Activated CD4-positive, alpha-beta memory T cell treated with anti-CD3 and anti-CD28 coated beads, Interleukin-2, amount 10 ng/mL, durations not matched to agents 7 days and 5 days (primary cell): ENCODE results near the gene CYP11A1. TPM values are rescaled to one million over a fixed set of nuclear protein-coding genes. Genes with fewer than 3 reads are reported as not detected.

ENCODE experiments used
- CTCF ChIA-PET: fragments of 350-600 bp; sonication (Branson Sonifier 250); formaldehyde crosslinking; loops from one replicate; lab custom pipeline; 2021; ENCODE audit warnings: antibody characterized with exemption, inconsistent platforms; lab: Charles Lee
- POLR2A ChIA-PET: fragments of 350-600 bp; sonication (Branson Sonifier 250); formaldehyde crosslinking; loops from one replicate; lab custom pipeline; 2021; ENCODE audit warnings: antibody characterized with exemption; lab: Charles Lee
- DNase-seq: peaks from one replicate; pipeline ENCODE4 v3.0.0-alpha.2; 2020
- H3K27ac Mint-ChIP-seq: one replicate; pipeline ENCODE4 v1.8.0; 2021; ENCODE audit warnings: mild to moderate bottlenecking, mixed read lengths
- H3K27me3 Mint-ChIP-seq: one replicate; pipeline ENCODE4 v1.8.0; 2021; ENCODE audit warnings: mixed read lengths
- H3K36me3 Mint-ChIP-seq: one replicate; pipeline ENCODE4 v1.8.0; 2021; ENCODE audit warnings: low read depth, mixed read lengths
- H3K4me1 Mint-ChIP-seq: one replicate; pipeline ENCODE4 v1.8.0; 2021; ENCODE audit warnings: mixed read lengths
- H3K4me3 Mint-ChIP-seq: one replicate; pipeline ENCODE4 v1.8.0; 2021; ENCODE audit warnings: mild to moderate bottlenecking, mixed read lengths
- H3K9me3 Mint-ChIP-seq: one replicate; pipeline ENCODE4 v1.8.0; 2021; ENCODE audit warnings: mixed read lengths
- total RNA-seq, 2 experiments: library from RNA; stranded (reverse); gene quantifications; one replicate each; pipeline ENCODE4 v1.2.3, GENCODE V29; 2021

The CYP11A1 gene
- total RNA-seq, 2 experiments from 2014 or later, result not detected

DNA sequence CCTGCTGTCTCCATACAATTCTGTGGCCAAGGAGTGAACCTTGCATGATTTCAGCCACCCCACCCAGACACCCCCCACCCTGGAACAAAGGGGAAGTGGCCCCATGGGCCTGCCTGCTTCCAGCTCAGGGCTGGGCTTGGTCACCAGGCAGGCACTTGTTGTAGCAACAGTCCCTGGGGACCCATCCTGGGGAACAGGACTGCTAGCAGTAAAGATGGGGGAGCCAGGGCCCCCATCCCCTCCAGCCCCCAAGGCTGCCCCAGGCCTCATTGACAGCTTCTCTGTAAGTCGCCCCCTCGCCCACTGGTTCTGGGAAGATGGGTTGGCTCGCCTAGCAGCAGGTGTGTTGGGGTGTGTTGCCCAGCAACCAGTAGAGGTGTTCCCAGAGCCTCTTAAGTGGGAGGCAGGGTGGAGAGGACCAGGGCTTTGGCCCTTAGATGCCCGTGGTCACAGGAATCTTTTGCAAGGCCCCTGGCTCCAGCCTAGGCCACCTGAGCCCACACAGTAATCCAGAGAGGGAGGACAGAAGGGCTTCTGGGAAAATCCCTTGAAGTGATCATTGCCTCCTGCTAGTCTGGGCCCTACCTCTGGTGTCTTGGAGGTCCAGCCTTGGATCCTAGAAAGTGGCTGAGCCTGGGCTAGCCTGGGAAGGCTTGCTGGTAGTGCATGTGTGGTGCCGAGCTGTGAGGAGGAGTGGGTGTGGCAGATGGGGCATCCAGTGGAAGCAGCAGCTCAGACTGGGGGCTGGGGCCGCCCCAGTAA lies 48.9 kb downstream of the CYP11A1 start:
- Mint-ChIP-seq H3K4me1 (peaks cover 31% of the 10 kb centered on the region), H3K27me3 (no peaks in the 10 kb centered on the region), H3K9me3 (no peaks in the 10 kb centered on the region), H3K36me3 (no peaks in the 10 kb centered on the region), H3K4me3 (no peak overlapping the region), H3K27ac (no peak overlapping the region)
- DNase-seq, result no peak
- CTCF ChIA-PET, result interaction anchor here (0.9 kb wide), 1 partner anchor 9 kb away, joined by 3 read pairs; no protein-coding TSS in a partner anchor
- POLR2A ChIA-PET, result no interaction called here

DNA sequence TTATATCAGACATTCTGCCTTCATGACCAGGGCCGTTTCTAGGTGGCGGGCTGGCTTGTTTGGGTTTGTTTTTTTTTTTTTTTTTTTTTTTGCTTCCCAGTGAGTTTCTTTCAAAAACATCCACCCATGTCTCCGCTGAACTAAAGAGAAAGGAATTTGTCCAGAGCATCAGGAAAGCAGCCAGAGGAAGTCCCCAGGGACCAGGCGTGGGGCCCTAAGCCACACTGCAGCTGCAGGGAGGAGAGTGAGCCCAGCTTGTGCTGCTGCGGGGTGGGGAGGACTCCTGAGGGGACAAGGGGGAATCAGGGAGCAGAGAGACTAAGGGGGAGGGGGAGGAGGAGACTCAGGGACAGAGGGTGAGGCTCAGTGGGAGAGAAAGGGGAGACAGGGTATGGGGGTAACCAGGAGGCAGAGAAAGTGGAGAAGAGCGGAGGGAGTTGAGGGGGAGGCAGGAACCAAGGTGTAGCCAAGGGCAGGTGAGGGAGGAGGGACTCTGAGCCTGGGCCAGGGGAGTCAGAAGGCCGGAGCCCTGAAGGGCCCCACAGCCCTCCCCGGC lies 49.5 kb downstream of the CYP11A1 start:
- CTCF ChIA-PET, result interaction anchor here (0.9 kb wide), 1 partner anchor 8 kb away, joined by 3 read pairs; no protein-coding TSS in a partner anchor
- H3K4me1 Mint-ChIP-seq, result peaks cover 31% of the 10 kb centered on the region

DNA sequence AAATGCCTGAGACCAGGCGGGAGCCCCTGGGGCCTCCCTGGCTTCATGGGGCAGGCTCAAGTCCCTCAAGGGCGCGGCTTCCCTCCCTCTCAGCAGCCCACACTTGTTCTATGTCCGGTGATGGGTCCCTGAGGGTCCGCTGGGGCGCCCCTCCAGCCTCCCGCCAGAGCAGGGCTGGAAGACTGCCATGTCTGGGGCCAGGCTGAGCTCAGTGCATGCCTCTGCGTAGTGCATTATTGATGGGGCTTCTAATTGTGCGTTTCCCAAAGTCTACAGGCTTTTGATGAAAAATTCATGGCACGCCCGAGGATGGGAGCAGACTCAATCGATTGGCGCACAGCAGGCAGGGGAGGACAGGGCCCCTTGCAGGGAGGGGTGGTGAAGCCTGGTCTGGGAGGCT lies 51.3 kb downstream of the CYP11A1 start:
- Mint-ChIP-seq H3K27ac (peak overlapping the region; percentile 42), H3K4me3 (no peak overlapping the region), H3K27me3 (peaks cover 3% of the 10 kb centered on the region), H3K4me1 (peaks cover 31% of the 10 kb centered on the region), H3K36me3 (no peaks in the 10 kb centered on the region), H3K9me3 (no peaks in the 10 kb centered on the region)
- DNase-seq, result no peak
- ChIA-PET POLR2A (no interaction called here), CTCF (no interaction called here)

More for the DNA sequence above, 49.5 kb downstream of the CYP11A1 start:
- Mint-ChIP-seq H3K27me3 (no peaks in the 10 kb centered on the region), H3K36me3 (no peaks in the 10 kb centered on the region), H3K9me3 (no peaks in the 10 kb centered on the region), H3K4me3 (no peak overlapping the region), H3K27ac (no peak overlapping the region)
- no peak for DNase-seq
- POLR2A ChIA-PET, result no interaction called here

DNA sequence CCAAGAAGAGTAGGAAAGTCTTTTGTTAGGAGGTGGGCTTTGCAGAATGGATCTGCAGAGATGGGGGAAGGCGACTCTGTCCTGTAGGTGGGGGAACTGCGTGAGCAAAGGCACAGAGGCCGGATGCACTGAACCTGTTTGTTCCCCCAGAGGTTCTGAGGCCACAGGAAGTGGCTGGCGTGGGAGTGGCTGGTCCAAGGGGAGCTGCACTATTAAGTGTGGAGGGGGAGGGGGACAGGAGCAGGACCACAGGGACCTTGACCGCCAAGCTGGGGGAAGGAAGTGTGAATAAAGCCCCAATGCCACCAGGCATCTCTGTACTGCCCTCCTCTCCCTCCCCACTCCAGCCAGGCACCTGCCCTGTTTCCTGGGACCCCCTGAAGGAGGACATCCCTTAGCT lies 51.8 kb downstream of the CYP11A1 start:
- H3K27me3 Mint-ChIP-seq, result peaks cover 3% of the 10 kb centered on the region
- DNase-seq, result peak; percentile 65
- CTCF ChIA-PET, result interaction anchor here (0.7 kb wide), 1 partner anchor 261 kb away, joined by 3 read pairs; no protein-coding TSS in a partner anchor
- POLR2A ChIA-PET, result no interaction called here
- peaks cover 31% of the 10 kb centered on the region for H3K4me1 Mint-ChIP-seq
- H3K4me3 Mint-ChIP-seq, result peak overlapping the region; percentile 5
- H3K36me3 Mint-ChIP-seq, result no peaks in the 10 kb centered on the region
- H3K9me3 Mint-ChIP-seq, result no peaks in the 10 kb centered on the region
- H3K27ac Mint-ChIP-seq, result peak overlapping the region; percentile 58

DNA sequence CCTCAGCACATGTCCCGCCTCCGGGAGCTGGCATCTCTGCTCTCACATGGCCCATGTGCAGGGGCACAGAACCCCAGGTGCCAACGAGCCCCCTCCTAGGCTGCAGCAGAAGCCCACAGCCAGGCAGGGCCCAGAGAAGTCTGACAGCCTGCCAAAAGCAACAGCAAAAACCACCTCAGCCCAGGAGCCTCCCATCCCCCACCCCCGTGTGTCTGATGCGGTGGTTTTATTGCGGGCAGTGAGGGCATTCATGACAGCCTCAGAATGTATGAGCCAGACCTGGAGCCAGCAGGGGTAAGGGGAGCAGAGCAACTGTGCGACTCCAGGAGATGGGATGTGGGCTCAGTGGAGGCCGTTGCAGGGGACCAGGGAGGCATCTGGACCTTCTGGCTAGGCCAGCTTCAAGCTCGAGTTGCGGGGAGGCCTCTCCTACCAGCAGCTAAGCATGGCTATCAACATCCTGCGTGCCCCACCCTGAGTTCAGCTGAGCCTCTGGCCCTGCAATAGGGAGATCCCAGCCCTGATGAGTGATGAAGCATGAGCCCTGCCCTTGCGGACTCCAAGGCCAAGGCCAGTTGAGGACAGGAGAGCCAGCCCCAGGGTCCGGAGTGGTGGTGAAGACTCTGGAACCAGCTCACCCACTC lies 52.5 kb downstream of the CYP11A1 start:
- Mint-ChIP-seq H3K27me3 (peaks cover 3% of the 10 kb centered on the region), H3K4me1 (peaks cover 29% of the 10 kb centered on the region), H3K4me3 (peak overlapping the region; percentile 21), H3K27ac (peak overlapping the region; percentile 58), H3K36me3 (no peaks in the 10 kb centered on the region), H3K9me3 (no peaks in the 10 kb centered on the region)
- ChIA-PET CTCF (interaction anchor here (0.7 kb wide), 1 partner anchor 261 kb away, joined by 3 read pairs; no protein-coding TSS in a partner anchor), POLR2A (no interaction called here)
- peak; percentile 43 for DNase-seq

DNA sequence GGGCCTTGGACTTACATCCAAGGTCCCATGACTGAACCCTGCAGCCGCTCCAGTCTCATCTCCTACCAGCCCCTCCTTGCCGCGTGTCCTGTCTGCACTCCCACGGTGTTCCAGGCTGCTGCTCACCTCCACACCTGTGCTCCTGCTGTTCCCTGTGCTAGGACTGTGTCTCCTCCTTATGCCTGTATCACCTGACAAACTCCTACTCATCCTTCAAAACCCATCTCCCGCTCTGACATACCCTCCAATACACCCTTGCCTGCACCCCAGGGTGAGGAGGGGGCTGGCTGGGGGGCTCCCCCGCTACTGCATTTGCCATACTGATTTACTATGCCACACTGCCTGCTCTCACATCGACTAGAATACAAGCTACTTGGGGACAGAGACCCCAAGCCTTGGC lies 53.6 kb downstream of the CYP11A1 start:
- DNase-seq, result no peak
- H3K4me3 Mint-ChIP-seq, result no peak overlapping the region
- no peak overlapping the region for H3K27ac Mint-ChIP-seq
- no peaks in the 10 kb centered on the region for H3K36me3 Mint-ChIP-seq
- H3K27me3 Mint-ChIP-seq, result peaks cover 7% of the 10 kb centered on the region
- POLR2A ChIA-PET, result no interaction called here
- CTCF ChIA-PET, result no interaction called here
- H3K4me1 Mint-ChIP-seq, result peaks cover 29% of the 10 kb centered on the region
- H3K9me3 Mint-ChIP-seq, result no peaks in the 10 kb centered on the region

DNA sequence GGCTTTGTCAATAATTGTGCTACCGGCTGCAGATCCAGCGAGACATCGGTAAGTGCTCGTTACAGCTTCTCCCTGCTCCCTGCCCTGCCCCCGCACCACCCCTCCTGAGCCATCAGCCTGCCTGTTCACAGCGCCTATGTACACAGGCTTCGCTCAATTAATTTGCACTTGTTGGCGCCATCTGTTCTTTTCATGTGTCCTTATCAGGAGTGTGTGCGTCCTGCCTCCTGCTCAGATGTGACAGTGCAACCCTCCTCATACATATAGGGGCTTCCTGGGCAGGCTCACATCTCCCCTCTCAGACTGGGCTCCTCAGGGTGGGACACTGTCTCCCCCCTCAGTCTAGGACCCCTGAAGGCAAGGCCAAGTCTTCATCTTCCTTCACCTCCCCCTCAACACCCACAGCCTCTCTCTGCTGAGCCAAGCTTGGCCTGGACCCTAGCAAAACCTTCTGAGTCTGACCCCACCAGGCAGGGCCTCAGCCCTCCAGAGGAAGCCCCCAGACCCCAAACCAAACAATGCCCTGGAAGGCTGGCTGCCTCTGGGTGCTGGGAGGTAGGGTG lies 54.9 kb downstream of the CYP11A1 start:
- Mint-ChIP-seq H3K27ac (no peak overlapping the region), H3K4me3 (no peak overlapping the region), H3K27me3 (peaks cover 11% of the 10 kb centered on the region), H3K4me1 (peaks cover 28% of the 10 kb centered on the region), H3K36me3 (no peaks in the 10 kb centered on the region), H3K9me3 (no peaks in the 10 kb centered on the region)
- DNase-seq, result no peak
- ChIA-PET CTCF (interaction anchor here (1.7 kb wide), 1 partner anchor 9 kb away, joined by 9 read pairs; no protein-coding TSS in a partner anchor), POLR2A (no interaction called here)

DNA sequence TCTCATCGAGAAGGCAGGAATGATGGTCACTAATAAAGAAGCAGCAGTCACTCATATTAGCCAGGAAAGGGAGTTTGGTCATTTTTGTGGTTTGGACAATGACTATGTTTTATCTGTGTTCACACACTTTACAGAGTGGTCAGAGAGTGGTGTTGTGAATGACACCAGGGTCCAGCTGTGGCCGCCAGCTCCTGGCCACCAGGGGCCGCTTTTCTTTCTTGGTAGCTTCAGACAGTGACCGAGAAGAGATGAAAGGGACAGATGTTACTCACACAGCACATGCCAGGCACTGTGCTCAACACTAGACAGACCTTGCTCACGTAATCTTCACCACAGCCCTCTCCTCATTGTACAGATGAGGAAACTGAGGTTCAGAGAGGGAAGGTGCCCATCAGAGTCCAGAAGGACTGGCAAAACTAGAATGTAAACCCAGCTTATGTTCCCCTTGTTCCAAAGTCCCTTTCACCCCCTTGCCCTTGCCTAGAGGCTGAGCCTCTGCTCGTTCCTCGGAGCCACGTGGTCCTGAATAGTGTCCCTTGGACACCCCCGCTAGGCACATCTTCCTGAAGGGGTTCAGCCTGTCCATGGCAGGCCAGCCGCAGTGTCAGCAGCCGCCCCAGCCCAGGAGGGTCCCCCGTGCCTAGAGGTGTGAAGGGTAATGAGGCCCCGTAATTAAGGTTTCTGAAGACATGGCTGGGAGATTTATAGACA lies 55.6 kb downstream of the CYP11A1 start:
- Mint-ChIP-seq H3K27me3 (peaks cover 11% of the 10 kb centered on the region), H3K9me3 (no peaks in the 10 kb centered on the region), H3K4me3 (no peak overlapping the region), H3K27ac (no peak overlapping the region), H3K36me3 (no peaks in the 10 kb centered on the region), H3K4me1 (peaks cover 25% of the 10 kb centered on the region)
- DNase-seq, result no peak
- CTCF ChIA-PET, result interaction anchor here (1.7 kb wide), 1 partner anchor 10 kb away, joined by 9 read pairs; no protein-coding TSS in a partner anchor
- POLR2A ChIA-PET, result no interaction called here

DNA sequence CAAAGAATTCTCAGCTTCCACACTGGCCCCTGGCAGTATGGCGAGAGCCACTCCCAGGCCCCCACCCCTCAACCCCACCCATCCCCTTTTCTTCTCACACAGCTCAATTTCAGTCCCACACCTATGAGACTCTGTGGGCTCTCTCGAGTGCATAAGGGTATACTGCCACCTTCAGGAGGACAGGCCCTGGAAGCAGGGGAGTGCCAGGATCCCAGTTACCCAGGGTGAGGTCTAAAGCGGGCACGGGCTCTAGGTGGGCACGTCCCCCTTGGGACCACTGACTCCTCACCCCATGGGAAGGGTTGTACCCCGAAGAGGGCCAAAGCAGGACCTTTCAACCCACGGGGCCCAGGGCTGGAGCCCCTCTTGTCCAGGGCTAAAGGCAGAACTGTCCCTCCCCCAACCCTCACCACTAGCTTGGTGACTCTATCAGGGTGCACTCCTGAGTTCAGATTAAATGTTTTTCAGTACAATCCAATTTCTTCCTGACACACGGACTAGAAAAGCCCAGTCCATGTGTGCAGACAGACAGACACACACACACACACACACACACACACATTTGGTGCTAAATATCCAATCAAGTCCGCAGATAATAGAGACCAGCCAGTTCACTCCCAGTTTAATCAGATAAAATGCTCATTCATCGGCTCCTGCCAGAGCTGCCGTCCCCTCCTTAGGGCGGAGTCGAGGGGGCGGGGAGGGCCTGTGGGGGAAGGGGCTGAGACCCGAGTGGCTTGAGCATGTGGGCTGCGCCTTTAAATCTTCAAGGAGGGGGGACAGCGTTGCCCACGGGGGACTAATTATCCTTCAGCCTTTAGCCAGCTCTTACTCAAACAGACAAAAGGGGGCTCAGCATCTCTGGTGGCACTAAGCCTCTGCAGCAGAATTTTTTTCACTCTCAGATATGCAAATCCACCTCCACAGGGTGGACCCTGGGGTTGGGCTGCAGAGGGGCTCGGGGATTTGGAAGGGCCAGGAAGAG lies 59.3 kb downstream of the CYP11A1 start:
- H3K36me3 Mint-ChIP-seq, result no peaks in the 10 kb centered on the region
- H3K4me1 Mint-ChIP-seq, result no peaks in the 10 kb centered on the region
- peaks cover 32% of the 10 kb centered on the region for H3K27me3 Mint-ChIP-seq
- ChIA-PET CTCF (interaction anchor here (0.6 to 1.4 kb wide), 11 partner anchors 12 to 554 kb away, joined by 3 to 13 read pairs (median 4); no protein-coding TSS in a partner anchor), POLR2A (no interaction called here)
- H3K9me3 Mint-ChIP-seq, result no peaks in the 10 kb centered on the region
- no peak overlapping the region for H3K4me3 Mint-ChIP-seq
- H3K27ac Mint-ChIP-seq, result no peak overlapping the region
- peak; percentile 43 for DNase-seq

DNA sequence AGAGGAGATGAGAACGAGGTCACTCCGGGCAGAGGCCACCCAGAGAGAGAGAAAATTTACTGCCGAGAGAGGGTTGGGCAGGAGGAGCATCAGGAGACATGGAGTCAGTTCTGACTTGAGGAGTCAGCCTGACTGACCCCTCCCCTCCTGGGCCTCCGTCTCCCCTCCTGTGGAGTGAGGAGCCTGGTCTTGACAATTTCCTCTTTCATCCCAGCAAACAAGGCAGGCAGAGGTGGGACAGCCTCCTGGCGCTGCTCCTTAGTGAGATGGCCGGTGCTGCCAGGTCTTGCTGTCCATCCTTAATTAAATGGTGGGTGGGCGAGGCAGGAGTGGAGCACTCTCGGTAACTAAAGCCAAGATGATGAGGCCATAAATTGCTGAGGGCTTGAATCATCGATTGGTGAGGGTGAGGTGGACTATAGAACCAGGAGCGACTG lies 60.6 kb downstream of the CYP11A1 start:
- no peak overlapping the region for H3K27ac Mint-ChIP-seq
- POLR2A ChIA-PET, result no interaction called here
- no peaks in the 10 kb centered on the region for H3K36me3 Mint-ChIP-seq
- CTCF ChIA-PET, result interaction anchor here (0.9 to 1.4 kb wide), 3 partner anchors 15 to 181 kb away, joined by 3 to 13 read pairs (median 8); no protein-coding TSS in a partner anchor
- H3K27me3 Mint-ChIP-seq, result peaks cover 41% of the 10 kb centered on the region
- no peaks in the 10 kb centered on the region for H3K4me1 Mint-ChIP-seq
- H3K9me3 Mint-ChIP-seq, result no peaks in the 10 kb centered on the region
- DNase-seq, result no peak
- no peak overlapping the region for H3K4me3 Mint-ChIP-seq

DNA sequence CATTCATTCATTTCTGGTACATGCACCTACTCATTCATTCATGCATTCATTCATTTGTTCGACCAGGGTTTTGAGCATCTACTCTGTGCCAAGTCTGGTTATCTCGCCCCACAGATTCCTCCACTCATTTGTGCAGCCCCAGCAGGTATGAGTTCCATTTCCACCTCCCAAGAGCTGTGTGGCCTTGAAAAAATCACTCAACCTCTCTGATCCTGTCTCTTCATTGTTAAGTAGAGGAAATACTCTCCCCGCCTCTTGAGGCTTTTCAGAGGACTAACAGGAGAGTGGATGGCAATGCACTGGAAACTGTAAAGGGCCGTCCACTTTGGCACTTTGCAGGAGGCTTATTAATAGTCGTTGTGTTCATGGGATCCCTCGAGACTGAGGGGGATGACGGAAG lies 61.8 kb downstream of the CYP11A1 start:
- CTCF ChIA-PET, result interaction anchor here (1.4 kb wide), 1 partner anchor 17 kb away, joined by 4 read pairs; no protein-coding TSS in a partner anchor
- H3K27me3 Mint-ChIP-seq, result peaks cover 48% of the 10 kb centered on the region
- no peaks in the 10 kb centered on the region for H3K36me3 Mint-ChIP-seq
- H3K27ac Mint-ChIP-seq, result no peak overlapping the region
- no peaks in the 10 kb centered on the region for H3K9me3 Mint-ChIP-seq
- POLR2A ChIA-PET, result no interaction called here
- no peak overlapping the region for H3K4me3 Mint-ChIP-seq
- H3K4me1 Mint-ChIP-seq, result no peaks in the 10 kb centered on the region
- DNase-seq, result no peak
